HG03521 (cell line): ENCODE data around the gene NCEH1.
"Not testable (repeated sequence)": the region's sequence is repeated elsewhere in the genome, so short reads cannot be mapped to it uniquely, and the experiment has no call there.

Source experiments
- ATAC-seq: cut with Tn5 transposase; IDR thresholded peaks from one replicate; pipeline ENCODE4 v1.9.1; 2021; ENCODE audit warnings: mild to moderate bottlenecking, moderate library complexity; ENCODE audit not compliant: unreplicated experiment

The NCEH1 gene

GRCh38 chr3:172710664-172711453, at the start of gene NCEH1:
NCEH1 (minus strand) TSS chr3:172711067; CDS start chr3:172710984, 83 bp downstream.
- ATAC-seq: peak; percentile 99

GRCh38 chr3:172760416-172760815, 49.5 kb upstream of the NCEH1 start:
- ATAC-seq: not testable (repeated sequence)

GRCh38 chr3:172753125-172753524, 42.3 kb upstream of the NCEH1 start:
- ATAC-seq: no peak

- ATAC-seq: no peak
Measured at GRCh38 chr3:172752651-172753050, 41.8 kb upstream of the NCEH1 start.

- no peak for ATAC-seq
Measured at GRCh38 chr3:172751175-172751704, 40.4 kb upstream of the NCEH1 start.

GRCh38 chr3:172750368-172751174, 39.7 kb upstream of the NCEH1 start, which contains the start of gene ECT2:
ECT2 (plus strand) TSS chr3:172750726; CDS start chr3:172754531, 3,805 bp downstream.
- peak; percentile 98 for ATAC-seq

- no peak for ATAC-seq
Measured at GRCh38 chr3:172750069-172750367, 39.2 kb upstream of the NCEH1 start.

- no peak for ATAC-seq
Measured at GRCh38 chr3:172749230-172749965, 38.5 kb upstream of the NCEH1 start.

- ATAC-seq: no peak
Measured at GRCh38 chr3:172746475-172746874, 35.6 kb upstream of the NCEH1 start.

- ATAC-seq: no peak
Measured at GRCh38 chr3:172739462-172739861, 28.6 kb upstream of the NCEH1 start.

GRCh38 chr3:172735014-172735413, 24.1 kb upstream of the NCEH1 start:
- no peak for ATAC-seq

GRCh38 chr3:172726380-172726779, 15.5 kb upstream of the NCEH1 start:
- ATAC-seq: no peak

GRCh38 chr3:172722536-172723040, 11.7 kb upstream of the NCEH1 start:
- ATAC-seq: not testable (repeated sequence)

- ATAC-seq: no peak
Measured at GRCh38 chr3:172717493-172718088, 6.7 kb upstream of the NCEH1 start.

GRCh38 chr3:172716476-172716875, 5.6 kb upstream of the NCEH1 start:
- no peak for ATAC-seq

- no peak for ATAC-seq
Measured at GRCh38 chr3:172713316-172713715, 2.4 kb upstream of the NCEH1 start.

GRCh38 chr3:172711454-172711795, 558 bp upstream of the NCEH1 start:
- peak; percentile 1 for ATAC-seq

- ATAC-seq: no peak
Measured at GRCh38 chr3:172709774-172710663, 848 bp downstream of the NCEH1 start.

- ATAC-seq: no peak
Measured at GRCh38 chr3:172708921-172709773, 1.7 kb downstream of the NCEH1 start.
